ENCODE measurements around the gene PHLDB1.
"Not testable (repeated sequence)": the region's sequence is repeated elsewhere in the genome, so short reads cannot be mapped to it uniquely, and the experiment has no call there.

DNA sequence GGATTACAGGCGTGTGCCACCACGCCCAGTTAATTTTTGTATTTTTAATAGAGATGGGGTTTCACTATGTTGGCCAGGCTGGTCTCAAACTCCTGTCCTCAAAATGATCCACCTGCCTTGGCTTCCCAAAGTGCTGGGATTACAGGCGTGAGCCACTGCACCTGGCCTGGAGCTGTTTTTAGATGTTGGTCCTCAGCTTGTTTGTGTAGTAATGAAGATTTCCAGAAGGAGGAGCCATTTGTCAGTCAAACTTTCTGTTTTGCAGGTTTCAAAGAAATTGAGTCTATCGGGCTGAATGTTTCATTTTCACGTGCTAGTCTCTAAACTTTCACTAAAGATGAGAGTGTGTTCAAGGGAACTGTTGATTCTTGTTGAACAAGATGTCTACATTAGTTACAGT, 12.4 kb upstream of the PHLDB1 start:
- TF ChIP-seq, protein P1, sequence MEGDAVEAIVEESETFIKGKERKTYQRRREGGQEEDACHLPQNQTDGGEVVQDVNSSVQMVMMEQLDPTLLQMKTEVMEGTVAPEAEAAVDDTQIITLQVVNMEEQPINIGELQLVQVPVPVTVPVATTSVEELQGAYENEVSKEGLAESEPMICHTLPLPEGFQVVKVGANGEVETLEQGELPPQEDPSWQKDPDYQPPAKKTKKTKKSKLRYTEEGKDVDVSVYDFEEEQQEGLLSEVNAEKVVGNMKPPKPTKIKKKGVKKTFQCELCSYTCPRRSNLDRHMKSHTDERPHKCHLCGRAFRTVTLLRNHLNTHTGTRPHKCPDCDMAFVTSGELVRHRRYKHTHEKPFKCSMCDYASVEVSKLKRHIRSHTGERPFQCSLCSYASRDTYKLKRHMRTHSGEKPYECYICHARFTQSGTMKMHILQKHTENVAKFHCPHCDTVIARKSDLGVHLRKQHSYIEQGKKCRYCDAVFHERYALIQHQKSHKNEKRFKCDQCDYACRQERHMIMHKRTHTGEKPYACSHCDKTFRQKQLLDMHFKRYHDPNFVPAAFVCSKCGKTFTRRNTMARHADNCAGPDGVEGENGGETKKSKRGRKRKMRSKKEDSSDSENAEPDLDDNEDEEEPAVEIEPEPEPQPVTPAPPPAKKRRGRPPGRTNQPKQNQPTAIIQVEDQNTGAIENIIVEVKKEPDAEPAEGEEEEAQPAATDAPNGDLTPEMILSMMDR (IDR thresholded peaks at IDR 0.05): peak; percentile 16 to 80 (median 38)
- not testable (repeated sequence) for TF ChIP-seq POLR2A (IDR thresholded peaks at IDR 0.05)
